Measurements from ENCODE around the gene PLA2G7.

GRCh38 chr6:46757214-46757596, 22.0 kb upstream of the PLA2G7 start:
- TF ChIP-seq BHLHE40 (IDR thresholded peaks at IDR 0.05; ENCODE audit: low read depth, low read length), result no peak
- TF ChIP-seq CTCF (conservative IDR thresholded peaks at IDR 0.05; ENCODE audit: low read depth, low read length), result no peak
- TF ChIP-seq MXI1 (IDR thresholded peaks at IDR 0.05; ENCODE audit: borderline replicate concordance, low read depth, low read length), result no peak

Measured in IMR-90 (cell line).